ENCODE results near the gene TIMM13.

- no peak for TF ChIP-seq EZH2 (IDR thresholded peaks at IDR 0.05)
- TF ChIP-seq POLR2AphosphoS5 (IDR thresholded peaks at IDR 0.05; ENCODE audit: borderline replicate concordance, low read depth, low read length) = no peak
- no peak for TF ChIP-seq FOXP2 (optimal IDR thresholded peaks at IDR 0.05; ENCODE audit: control extremely low read depth, extremely low read length, insufficient read depth)
Observed at GRCh38 chr19:2476451-2477140, 49.2 kb upstream of the TIMM13 start.
